H1 (cell line): ENCODE measurements around the gene FARS2. TPM values are rescaled to one million over a fixed set of nuclear protein-coding genes. Genes with fewer than 3 reads are reported as not detected.

Experiments used
- CTCF ChIA-PET: fragments of 300-600 bp; sonication (Branson Sonifier 250); formaldehyde crosslinking; loops from one replicate; lab custom pipeline; 2021; ENCODE audit not compliant: partially characterized antibody; lab: Charles Lee
- POLR2A ChIA-PET: fragments of 300-600 bp; sonication (Branson Sonifier 250); formaldehyde crosslinking; loops from one replicate; lab custom pipeline; 2021; ENCODE audit warnings: inconsistent platforms; ENCODE audit not compliant: partially characterized antibody; lab: Charles Lee
- DNase-seq, 2 experiments: peaks; one replicate each; pipeline versions ENCODE4 v3.0.0 to v3.0.0-alpha.2; 2010 to 2022; ENCODE audit warnings: low spot score in 2 of 2, low read depth in 1 of 2, mixed read lengths in 1 of 2
- FAIRE-seq: peaks from 2 replicates; lab custom pipeline; 2011; peaks lifted over from hg19 to GRCh38; lab: Jason Lieb, UNC
- H2AFZ ChIP-seq: 2 replicates; pipeline ENCODE4 v1.8.1; 2012; ENCODE audit warnings: low read length, inconsistent platforms
- H2AK5ac ChIP-seq: 2 replicates; pipeline ENCODE4 v1.6.1; 2013; ENCODE audit warnings: low read depth, low read length
- H2BK120ac ChIP-seq: replicated peaks from 2 replicates; pipeline ENCODE3; 2013; ENCODE audit warnings: low read depth, low read length, inconsistent platforms
- H2BK12ac ChIP-seq: 2 replicates; pipeline ENCODE4 v1.6.1; 2013; ENCODE audit warnings: low read depth, low read length
- H2BK15ac ChIP-seq: 2 replicates; pipeline ENCODE4 v1.6.1; 2013; ENCODE audit warnings: low read length
- H2BK20ac ChIP-seq: 2 replicates; pipeline ENCODE4 v1.6.1; 2013; ENCODE audit warnings: low read length
- H2BK5ac ChIP-seq: 2 replicates; pipeline ENCODE4 v1.6.1; 2013; ENCODE audit warnings: low read depth, low read length
- H3K14ac ChIP-seq: 2 replicates; pipeline ENCODE4 v1.6.1; 2013; ENCODE audit warnings: inconsistent platforms; ENCODE audit not compliant: insufficient read length
- H3K18ac ChIP-seq: 2 replicates; pipeline ENCODE4 v1.6.1; 2013; ENCODE audit warnings: low read length; ENCODE audit errors: extremely low read depth
- H3K23ac ChIP-seq: 2 replicates; pipeline ENCODE4 v1.6.1; 2013; ENCODE audit warnings: inconsistent platforms; ENCODE audit not compliant: insufficient read length
- H3K23me2 ChIP-seq: 2 replicates; pipeline ENCODE4 v1.6.1; 2013; ENCODE audit warnings: low read depth, low read length
- H3K27ac ChIP-seq: 2 replicates; pipeline ENCODE4 v1.6.1; 2011; ENCODE audit warnings: low read depth, low read length, inconsistent platforms
- H3K27me3 ChIP-seq, 4 experiments: replicated peaks in 1 of 4; 1 replicate in 1 of 4; 2 replicates in 3 of 4; pipeline versions ENCODE4 v1.6.1 to v1.8.1; 2011 to 2013; ENCODE audit warnings: low read length in 3 of 4, mild to moderate bottlenecking in 3 of 4, inconsistent platforms in 2 of 4, mixed read lengths in 2 of 4, moderate library complexity in 1 of 4; ENCODE audit not compliant: control insufficient read depth in 3 of 4, insufficient read depth in 3 of 4; ENCODE audit errors: extremely low read depth in 1 of 4
- H3K36me3 ChIP-seq, 4 experiments: 2 replicates each; pipeline versions ENCODE4 v1.6.1 to v1.8.1; 2011 to 2013; ENCODE audit warnings: mild to moderate bottlenecking in 4 of 4, low read length in 3 of 4, moderate library complexity in 2 of 4, control low read depth in 1 of 4, inconsistent platforms in 1 of 4; ENCODE audit not compliant: insufficient read depth in 4 of 4, control insufficient read depth in 2 of 4
- H3K4ac ChIP-seq: replicated peaks from 2 replicates; pipeline ENCODE3; 2013; ENCODE audit warnings: low read length, low read depth, mixed read lengths, inconsistent platforms; ENCODE audit not compliant: insufficient read length
- H3K4me1 ChIP-seq, 4 experiments: replicated peaks in 1 of 4; 1 replicate in 1 of 4; 2 replicates in 3 of 4; pipeline versions ENCODE4 v1.6.1 to v1.8.1; 2011 to 2013; ENCODE audit warnings: low read length in 3 of 4, inconsistent platforms in 2 of 4, mixed read lengths in 1 of 4; ENCODE audit not compliant: insufficient read depth in 4 of 4, control insufficient read depth in 3 of 4
- H3K4me2 ChIP-seq, 2 experiments: 2 replicates each; pipeline versions ENCODE4 v1.6.1 to v1.8.1; 2011 to 2013; ENCODE audit warnings: low read depth in 2 of 2, low read length in 2 of 2, control low read depth in 1 of 2, inconsistent platforms in 1 of 2, mild to moderate bottlenecking in 1 of 2; ENCODE audit not compliant: insufficient read depth in 1 of 2
- H3K4me3 ChIP-seq, 4 experiments: fragments of 200-600, 300-600 bp in 1 of 4; sonication (generic), shearing (Covaris generic), sonication (Bioruptor Twin) in 1 of 4; 2 replicates each; pipeline versions ENCODE4 v1.5.1 to v1.8.1; 2011 to 2016; ENCODE audit warnings: low read length in 4 of 4, low read depth in 3 of 4, control low read depth in 2 of 4, inconsistent platforms in 2 of 4, mild to moderate bottlenecking in 2 of 4, mixed read lengths in 1 of 4, moderate library complexity in 1 of 4; ENCODE audit not compliant: insufficient read depth in 2 of 4; ENCODE audit errors: extremely low read depth in 1 of 4
- H3K56ac ChIP-seq: replicated peaks from 2 replicates; pipeline ENCODE3; 2013; ENCODE audit warnings: low read depth, mild to moderate bottlenecking, mixed read lengths, low read length, inconsistent platforms; ENCODE audit not compliant: insufficient read length
- H3K79me1 ChIP-seq: 2 replicates; pipeline ENCODE4 v1.6.1; 2013; ENCODE audit warnings: low read depth, low read length, control low read depth
- H3K79me2 ChIP-seq, 2 experiments: 2 replicates each; pipeline versions ENCODE4 v1.6.1 to v1.8.1; 2012 to 2013; ENCODE audit warnings: low read length in 2 of 2, mild to moderate bottlenecking in 2 of 2, inconsistent platforms in 1 of 2; ENCODE audit not compliant: insufficient read depth in 2 of 2, control insufficient read depth in 1 of 2
- H3K9ac ChIP-seq, 4 experiments: replicated peaks in 1 of 4; 1 replicate in 1 of 4; 2 replicates in 3 of 4; pipeline versions ENCODE4 v1.6.1 to v1.8.1; 2011 to 2013; ENCODE audit warnings: low read depth in 3 of 4, low read length in 3 of 4, control low read depth in 2 of 4, mild to moderate bottlenecking in 2 of 4, moderate library complexity in 2 of 4, inconsistent platforms in 1 of 4; ENCODE audit errors: extremely low read depth in 1 of 4
- H3K9me3 ChIP-seq, 2 experiments: 2 replicates each; pipeline versions ENCODE4 v1.6.1 to v1.8.1; 2012 to 2013; ENCODE audit warnings: mild to moderate bottlenecking in 2 of 2, moderate library complexity in 2 of 2, control low read depth in 1 of 2, inconsistent platforms in 1 of 2, low read depth in 1 of 2, low read length in 1 of 2, mixed read lengths in 1 of 2; ENCODE audit not compliant: insufficient read depth in 2 of 2
- H4K20me1 ChIP-seq, 2 experiments: replicated peaks in 1 of 2; 2 replicates each; pipeline versions ENCODE3 to v1.8.1; 2011 to 2013; ENCODE audit warnings: inconsistent platforms in 2 of 2, low read length in 2 of 2, mild to moderate bottlenecking in 1 of 2; ENCODE audit not compliant: insufficient read depth in 2 of 2, control insufficient read depth in 1 of 2
- H4K5ac ChIP-seq: 2 replicates; pipeline ENCODE4 v1.6.1; 2013; ENCODE audit warnings: low read length, low read depth, mixed read lengths, inconsistent platforms; ENCODE audit not compliant: insufficient read length
- H4K8ac ChIP-seq: 2 replicates; pipeline ENCODE4 v1.8.0; 2013; ENCODE audit warnings: mild to moderate bottlenecking, moderate library complexity, low read length, inconsistent platforms; ENCODE audit not compliant: insufficient read depth; ENCODE audit errors: extremely low read depth
- H4K91ac ChIP-seq: replicated peaks from 2 replicates; pipeline ENCODE3; 2013; ENCODE audit warnings: low read length, mixed read lengths, inconsistent platforms; ENCODE audit not compliant: insufficient read length
- KDM5A ChIP-seq: fragments of 200-600 bp; IDR thresholded peaks from 2 replicates; pipeline ENCODE4 v1.7.1; 2012; ENCODE audit warnings: mild to moderate bottlenecking, low read length, inconsistent platforms, mixed read lengths
- RXRA ChIP-seq: IDR thresholded peaks from 2 replicates; pipeline ENCODE4 v1.6.1; 2011; ENCODE audit warnings: low read depth, mild to moderate bottlenecking, low read length, moderate library complexity; ENCODE audit not compliant: insufficient read depth
- SIN3A ChIP-seq, 2 experiments: IDR thresholded peaks in 1 of 2; conservative IDR thresholded peaks in 1 of 2; 2 replicates each; pipeline ENCODE4 v1.6.1; 2011 to 2012; ENCODE audit warnings: low read length in 2 of 2, improper control_type of control experiment in 1 of 2, low read depth in 1 of 2, mild to moderate bottlenecking in 1 of 2
- WGBS, 2 experiments: shearing (Covaris generic) in 1 of 2; methylation state at CpG; one replicate each; pipeline versions ENCODE4 v1.1.6 to v1.1.7; 2013 to 2015; ENCODE audit warnings: low lambda C conversion rate in 2 of 2, mixed read lengths in 2 of 2, inconsistent platforms in 1 of 2, low coverage in 1 of 2, missing lambda C conversion rate in 1 of 2; ENCODE audit not compliant: insufficient replicate concordance in 2 of 2, insufficient coverage in 1 of 2, insufficient read length in 1 of 2; ENCODE audit errors: extremely low coverage in 1 of 2, missing lambda C conversion rate in 1 of 2; 5-methylcytosine and 5-hydroxymethylcytosine counted together
- polyA plus RNA-seq, 7 experiments: library from polyadenylated mRNA; depleted of rRNA in 3 of 7; stranded (reverse) in 5 of 7; unstranded in 2 of 7; fragments of >200 nt in 5 of 7; fragments of 200-250 nt in 2 of 7; gene quantifications; 1 replicate in 5 of 7; 2 replicates in 1 of 7; 4 replicates in 1 of 7; pipeline versions ENCODE4 v1.2.1 to v1.2.3, GENCODE V29; 2011 to 2013; ENCODE audit warnings: missing spikeins in 2 of 7, mixed read lengths in 2 of 7
- total RNA-seq: library from RNA; stranded (reverse); fragmentation: NEBNext Ultra II Directional; extraction: Animal tissue kit (Norgen Biotek cat#: 25700); gene quantifications from 2 replicates; pipeline ENCODE4 v1.2.1, GENCODE V29; 2021
- TF ChIP-seq, protein P1 (sequence below): IDR thresholded peaks from 2 replicates; pipeline ENCODE4 v1.6.1; 2012; ENCODE audit warnings: inconsistent platforms

Gene FARS2
- total and polyA plus RNA-seq, 2 of the 8 experiments (the other 6 are each of a cell fraction or from before 2014, with no cell fraction given): 11.7 to 14.4 TPM

DNA sequence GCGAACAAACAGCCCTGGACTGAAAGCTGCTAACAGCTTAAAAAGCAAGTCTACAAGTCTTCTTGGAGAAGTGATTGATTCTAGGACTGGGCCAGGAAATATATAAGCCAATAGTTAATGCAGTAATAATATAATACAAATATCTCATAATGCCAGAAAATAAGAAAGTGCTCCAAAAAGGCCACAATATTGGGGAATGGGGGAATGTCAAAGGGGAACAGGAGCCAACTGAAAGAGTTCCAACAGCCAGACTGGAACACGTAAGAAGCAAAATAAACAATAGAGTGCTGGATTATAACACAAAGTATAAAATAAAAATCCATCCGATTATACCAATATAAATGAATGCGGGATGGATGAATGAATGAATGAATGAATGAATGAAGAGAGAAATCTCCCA, 449.6 kb downstream of the FARS2 start:
- no peak overlapping the region for H3K4me3 ChIP-seq
- H3K36me3 ChIP-seq: no peaks in the 10 kb centered on the region
- no peaks in the 10 kb centered on the region for H3K79me1 ChIP-seq
- H3K56ac ChIP-seq: no peak overlapping the region
- H3K27me3 ChIP-seq: no peaks in the 10 kb centered on the region
- no peaks in the 10 kb centered on the region for H3K79me2 ChIP-seq
- 96% methylated on average over 4 of the region's 4 CpGs; no CpG with 5 or more reads in 1 of the 2 experiments for WGBS, 2 experiments
- no peak for TF ChIP-seq SIN3A (conservative IDR thresholded peaks at IDR 0.05 in 1 of 2, IDR thresholded peaks at IDR 0.05 in 1 of 2; ENCODE audit: low read depth in 1 of 2, low read length in 2 of 2)
- no peak for TF ChIP-seq RXRA
- TF ChIP-seq, protein P1, sequence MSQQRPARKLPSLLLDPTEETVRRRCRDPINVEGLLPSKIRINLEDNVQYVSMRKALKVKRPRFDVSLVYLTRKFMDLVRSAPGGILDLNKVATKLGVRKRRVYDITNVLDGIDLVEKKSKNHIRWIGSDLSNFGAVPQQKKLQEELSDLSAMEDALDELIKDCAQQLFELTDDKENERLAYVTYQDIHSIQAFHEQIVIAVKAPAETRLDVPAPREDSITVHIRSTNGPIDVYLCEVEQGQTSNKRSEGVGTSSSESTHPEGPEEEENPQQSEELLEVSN: no peak
- no peak for TF ChIP-seq KDM5A
- H2BK120ac ChIP-seq: no peak overlapping the region
- no peak overlapping the region for H3K23ac ChIP-seq
- H3K18ac ChIP-seq: no peak overlapping the region
- FAIRE-seq: no peak
- H4K20me1 ChIP-seq: no peaks in the 10 kb centered on the region
- H3K27ac ChIP-seq: no peak overlapping the region
- H2BK5ac ChIP-seq: no peak overlapping the region
- H3K9ac ChIP-seq: no peak overlapping the region
- DNase-seq: no peak
- H2AFZ ChIP-seq: no peak overlapping the region
- H3K9me3 ChIP-seq: no peaks in the 10 kb centered on the region
- H3K4me1 ChIP-seq: peaks cover 2 to 13% (median 8%) of the 10 kb centered on the region in 4 experiments; a peak in 5 of 7 replicates
- no peak overlapping the region for H4K5ac ChIP-seq
- no peak overlapping the region for H2AK5ac ChIP-seq
- CTCF ChIA-PET: no interaction called here
- no peak overlapping the region for H4K91ac ChIP-seq
- H2BK15ac ChIP-seq: no peak overlapping the region
- no peak overlapping the region for H4K8ac ChIP-seq
- H3K14ac ChIP-seq: no peak overlapping the region
- no peak overlapping the region for H3K4ac ChIP-seq
- POLR2A ChIA-PET: no interaction called here
- H3K4me2 ChIP-seq: no peak overlapping the region
- H2BK20ac ChIP-seq: no peak overlapping the region
- H3K23me2 ChIP-seq: no peaks in the 10 kb centered on the region
- no peak overlapping the region for H2BK12ac ChIP-seq
